22Rv1 (cell line): ENCODE measurements around the gene OR51B5.

Source experiments
- CTCF ChIP-seq: fragments of 450-650 bp; IDR thresholded peaks from 2 replicates; pipeline ENCODE4 v1.5.1; 2017; ENCODE audit warnings: mild to moderate bottlenecking
- ZFX ChIP-seq: fragments of 450-650 bp; IDR thresholded peaks from 2 replicates; pipeline ENCODE4 v1.6.1; 2017; ENCODE audit warnings: antibody characterized with exemption, borderline replicate concordance

- TF ChIP-seq CTCF: no peak
- TF ChIP-seq ZFX: no peak
Measured at GRCh38 chr11:5336331-5336730, 7.0 kb downstream of the OR51B5 start.
